RCC 7860 (cell line): ENCODE data around the gene RNF38.
"Not testable (repeated sequence)": the region's sequence is repeated elsewhere in the genome, so short reads cannot be mapped to it uniquely, and the experiment has no call there.

Experiments used
- DNase-seq: peaks from one replicate; pipeline ENCODE4 v3.0.0-alpha.2; 2015; ENCODE audit warnings: low spot score
- FAIRE-seq: peaks from 2 replicates; lab custom pipeline; 2012; peaks lifted over from hg19 to GRCh38; lab: Jason Lieb, UNC

The RNF38 gene

GRCh38 chr9:36399980-36400331 is at the start of gene RNF38:
TSS of gene RNF38 (minus strand) at chr9:36400269. CDS start at chr9:36400108, 161 bp downstream.
- DNase-seq (no peak), FAIRE-seq (no peak)

DNA sequence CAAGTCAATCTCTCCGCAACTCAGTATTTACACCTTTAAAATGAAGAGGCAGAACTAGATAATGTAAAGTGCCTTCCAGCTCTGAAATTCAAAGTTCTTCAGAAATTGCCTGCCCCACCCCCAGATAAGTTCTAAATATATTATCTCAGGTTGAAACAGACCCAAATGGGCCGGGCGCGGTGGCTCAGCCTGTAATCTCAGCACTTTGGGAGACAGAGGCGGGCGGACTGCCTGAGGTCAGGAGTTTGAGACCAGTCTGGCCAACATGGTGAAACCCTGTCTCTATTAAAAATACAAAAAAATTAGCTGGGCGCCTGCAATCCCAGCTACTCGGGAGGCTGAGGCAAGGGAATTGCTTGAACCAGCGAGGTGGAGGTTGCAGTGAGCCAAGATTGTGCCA is 48.5 kb upstream of the RNF38 start:
- DNase-seq, FAIRE-seq: not testable (repeated sequence)

DNA sequence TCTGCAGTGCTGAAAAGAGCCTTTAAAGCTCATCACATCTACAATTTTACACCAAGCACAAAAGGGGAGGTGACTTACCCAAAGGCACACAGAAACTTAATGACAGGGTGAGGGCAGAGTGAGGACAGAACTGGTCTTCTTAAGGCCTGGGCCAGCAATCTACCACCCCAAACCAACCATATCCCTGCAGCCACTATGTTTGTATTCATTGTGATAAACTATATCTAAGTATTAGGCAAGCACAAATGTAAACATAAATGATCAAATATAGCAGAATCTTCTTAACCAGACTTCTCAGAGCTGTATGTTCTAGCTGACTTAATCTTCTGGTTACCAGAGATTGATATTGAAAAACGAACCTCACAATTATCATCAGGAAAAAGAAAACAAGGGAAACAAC is 47.9 kb upstream of the RNF38 start:
- DNase-seq (no peak), FAIRE-seq (no peak)

GRCh38 chr9:36446678-36447077 is 46.6 kb upstream of the RNF38 start:
- FAIRE-seq, DNase-seq: not testable (repeated sequence)

- no peak for DNase-seq
Observed at GRCh38 chr9:36445800-36446361, 45.8 kb upstream of the RNF38 start.

GRCh38 chr9:36444203-36444602 is 44.1 kb upstream of the RNF38 start:
- FAIRE-seq (no peak), DNase-seq (no peak)

More at GRCh38 chr9:36445800-36446361, 45.8 kb upstream of the RNF38 start:
- no peak for FAIRE-seq

DNA sequence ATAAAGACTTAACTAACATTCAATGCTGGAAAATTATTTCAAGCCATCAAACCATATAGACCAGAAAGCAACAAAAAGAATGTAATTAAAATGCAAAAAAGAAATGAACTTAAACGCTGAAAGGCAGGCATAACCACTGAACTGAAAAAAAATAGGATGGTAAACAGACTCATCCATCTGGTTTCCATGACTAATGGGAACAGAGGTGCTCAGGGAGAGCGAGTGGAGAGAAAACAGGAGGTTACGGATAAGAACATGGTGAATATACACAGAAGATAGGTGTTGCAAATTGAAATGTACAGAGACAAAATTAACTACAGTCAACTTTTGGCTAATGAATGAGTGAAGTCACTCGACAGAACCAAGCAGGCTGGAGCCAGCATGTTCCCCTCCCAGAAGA is 43.5 kb upstream of the RNF38 start:
- FAIRE-seq: no peak
- DNase-seq: no peak

GRCh38 chr9:36442710-36443109 is 42.6 kb upstream of the RNF38 start:
- no peak for DNase-seq
- no peak for FAIRE-seq

DNA sequence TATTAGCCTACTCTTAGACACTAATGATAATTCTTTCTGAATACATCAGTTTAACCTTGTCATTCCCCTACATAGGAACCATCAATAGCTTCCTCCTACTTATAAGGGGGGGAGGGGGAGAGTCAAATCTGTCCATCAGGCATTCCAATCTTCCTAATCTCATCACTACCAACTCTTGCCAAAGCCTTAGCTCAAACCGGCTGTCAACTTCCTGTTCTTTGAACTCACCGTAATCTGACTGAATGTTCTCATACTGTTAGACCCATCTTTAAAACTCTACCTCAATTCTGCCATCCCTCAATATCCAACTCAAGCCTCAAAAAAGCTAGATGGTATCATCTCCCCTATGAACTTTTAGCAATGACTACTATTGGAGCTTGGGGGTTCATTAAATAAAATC is 41.9 kb upstream of the RNF38 start:
- no peak for FAIRE-seq
- no peak for DNase-seq

- no peak for FAIRE-seq
Observed at GRCh38 chr9:36438536-36439236, 38.6 kb upstream of the RNF38 start.

DNA sequence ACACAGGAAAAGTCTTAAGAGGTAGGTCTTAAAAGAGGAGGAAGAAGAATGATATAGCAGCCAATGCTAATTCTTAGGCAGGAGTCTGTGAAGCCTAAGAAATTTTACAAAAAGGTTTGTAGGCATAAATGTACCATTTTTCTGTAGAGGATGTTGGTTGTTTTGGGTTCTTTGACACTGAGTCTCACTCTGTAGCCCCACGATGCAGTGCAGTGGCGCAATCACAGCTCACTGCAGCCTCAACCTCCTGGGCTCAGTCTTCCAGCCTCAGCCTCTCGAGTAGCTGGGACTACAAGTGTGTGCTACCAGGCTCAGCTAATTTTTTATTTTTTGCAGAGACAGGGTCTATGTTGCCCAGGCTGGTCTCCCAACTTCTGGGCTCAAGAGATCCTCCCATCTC is 37.7 kb upstream of the RNF38 start:
- FAIRE-seq (no peak), DNase-seq (no peak)

More at GRCh38 chr9:36438536-36439236, 38.6 kb upstream of the RNF38 start:
- DNase-seq: no peak

DNA sequence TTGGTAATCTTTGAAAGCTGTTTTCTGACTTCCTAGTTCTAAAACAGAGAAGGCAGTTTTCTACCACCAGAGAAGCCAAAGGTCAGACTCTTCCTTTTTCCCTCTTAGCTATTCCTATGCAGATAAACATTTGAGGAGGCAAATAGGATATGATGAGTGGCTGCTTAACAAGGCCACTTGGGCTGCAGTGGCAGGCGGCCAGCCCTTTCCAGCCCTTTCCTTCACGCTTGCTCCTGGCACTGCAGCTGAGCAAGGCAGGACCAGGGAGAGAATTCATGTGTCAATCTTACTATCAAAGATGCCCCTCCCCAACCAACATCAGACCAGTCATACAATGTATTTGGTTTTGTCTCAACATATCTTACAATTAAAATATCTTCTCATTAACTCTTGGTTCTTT is 36.8 kb upstream of the RNF38 start:
- DNase-seq (no peak), FAIRE-seq (no peak)

GRCh38 chr9:36433386-36433785 is 33.3 kb upstream of the RNF38 start:
- FAIRE-seq: no peak

DNA sequence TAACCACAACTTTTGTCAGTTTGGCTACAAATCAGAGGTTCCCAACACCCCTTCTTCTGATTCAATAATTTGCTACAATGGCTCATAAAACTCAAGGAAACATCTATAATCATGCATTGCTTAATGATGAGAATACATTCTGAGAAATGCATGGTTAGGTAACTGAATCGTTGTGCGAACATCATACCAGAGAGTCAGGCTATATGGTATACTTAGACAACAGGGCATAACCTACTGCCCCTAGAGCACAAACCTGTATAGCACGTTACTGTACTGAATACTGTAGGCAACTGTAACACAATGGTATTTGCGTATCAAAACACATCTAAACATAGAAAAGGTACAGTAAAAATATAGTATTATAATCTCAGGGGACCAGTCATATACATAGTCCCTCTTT is 31.0 kb upstream of the RNF38 start:
- FAIRE-seq: no peak
- no peak for DNase-seq

More at GRCh38 chr9:36433386-36433785, 33.3 kb upstream of the RNF38 start:
- no peak for DNase-seq

- FAIRE-seq: no peak
- no peak for DNase-seq
Observed at GRCh38 chr9:36426945-36427344, 26.9 kb upstream of the RNF38 start.

- FAIRE-seq: no peak
- no peak for DNase-seq
Observed at GRCh38 chr9:36426348-36426747, 26.3 kb upstream of the RNF38 start.

DNA sequence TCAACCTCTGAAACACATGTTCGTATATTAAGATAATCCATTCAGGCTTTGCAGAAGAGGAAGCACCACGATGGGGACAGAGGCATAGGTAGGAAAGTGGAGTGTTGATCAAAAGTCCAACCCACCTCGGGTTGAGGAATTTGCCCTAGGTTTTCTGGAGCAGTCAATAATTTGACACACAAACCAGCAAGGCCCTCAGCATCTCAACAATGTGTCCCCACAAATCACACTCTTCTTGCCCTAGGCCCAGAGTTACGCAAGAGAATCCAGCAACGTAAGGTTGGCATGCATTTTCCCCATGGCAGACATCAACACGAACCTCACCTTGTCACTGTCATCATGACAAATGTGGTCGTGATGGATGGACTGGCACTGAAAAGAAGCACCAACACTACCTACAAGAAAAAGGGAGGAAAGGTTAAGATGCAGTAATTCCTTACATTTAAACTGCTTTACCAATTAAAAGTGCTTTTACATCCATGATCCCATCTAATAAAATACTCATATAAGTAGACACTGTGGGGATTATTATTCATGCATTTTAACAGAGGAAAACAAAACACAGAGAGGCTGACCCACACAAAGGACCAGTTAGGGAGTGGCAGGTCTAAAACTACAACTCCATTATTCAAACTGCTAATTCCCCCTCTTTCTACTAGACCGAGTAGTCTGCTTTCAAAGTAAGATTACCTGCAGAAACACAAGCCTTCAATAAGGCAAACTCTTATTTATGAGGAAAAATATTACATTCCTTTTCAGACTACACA is 24.4 kb upstream of the RNF38 start:
- DNase-seq: no peak
- FAIRE-seq: no peak

GRCh38 chr9:36423206-36423605 is 23.1 kb upstream of the RNF38 start:
- FAIRE-seq (no peak), DNase-seq (no peak)

- no peak for FAIRE-seq
- DNase-seq: no peak
Observed at GRCh38 chr9:36416890-36417289, 16.8 kb upstream of the RNF38 start.

GRCh38 chr9:36415822-36416525 is 15.9 kb upstream of the RNF38 start:
- FAIRE-seq (no peak), DNase-seq (no peak)

DNA sequence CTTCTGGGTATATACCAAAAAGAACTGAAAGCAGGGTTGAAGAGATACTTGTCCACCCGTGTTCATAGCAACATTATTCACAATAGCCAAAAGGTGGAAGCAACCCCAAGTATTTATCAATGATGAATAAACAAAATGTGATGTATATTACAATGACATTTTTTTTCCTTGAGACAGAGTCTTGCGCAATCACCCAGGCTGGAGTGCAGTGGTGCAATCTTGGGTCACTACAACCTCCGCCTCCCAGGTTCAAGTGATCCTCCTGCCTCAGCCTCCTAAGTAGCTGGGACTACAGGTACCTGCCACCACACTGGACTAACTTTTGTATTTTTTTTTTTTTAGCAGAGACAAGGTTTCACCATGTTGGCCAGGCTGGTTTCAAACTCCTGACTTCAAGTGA is 11.3 kb upstream of the RNF38 start:
- not testable (repeated sequence) for DNase-seq, FAIRE-seq
